ENCODE measurements around the gene DENND1C. TPM values are rescaled to one million over a fixed set of nuclear protein-coding genes. Genes with fewer than 3 reads are reported as not detected.

The DENND1C gene
- total and polyA plus RNA-seq, 2 donors from 2014 or later = 2.6 to 8.2 TPM

DNA sequence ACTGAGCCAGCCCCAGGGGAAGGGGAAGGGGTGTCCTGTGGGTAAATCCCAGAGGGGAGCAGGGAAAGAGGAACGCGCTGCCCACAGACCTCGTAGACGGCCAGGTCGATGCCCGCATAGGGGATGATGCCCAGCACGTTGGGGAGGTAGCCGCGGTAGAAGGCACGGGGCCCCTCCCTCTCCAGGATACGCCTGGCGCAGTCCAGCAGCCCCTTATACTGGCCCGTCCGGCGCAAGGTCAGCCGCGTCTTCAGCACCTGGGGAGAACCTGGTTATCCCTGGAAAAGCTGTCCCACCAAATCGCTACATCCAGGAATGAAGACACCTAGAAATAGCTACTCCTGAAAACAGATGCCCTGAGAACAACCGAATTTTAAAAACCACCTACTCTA is 29.4 kb downstream of the DENND1C start:
- TF ChIP-seq, protein P1, sequence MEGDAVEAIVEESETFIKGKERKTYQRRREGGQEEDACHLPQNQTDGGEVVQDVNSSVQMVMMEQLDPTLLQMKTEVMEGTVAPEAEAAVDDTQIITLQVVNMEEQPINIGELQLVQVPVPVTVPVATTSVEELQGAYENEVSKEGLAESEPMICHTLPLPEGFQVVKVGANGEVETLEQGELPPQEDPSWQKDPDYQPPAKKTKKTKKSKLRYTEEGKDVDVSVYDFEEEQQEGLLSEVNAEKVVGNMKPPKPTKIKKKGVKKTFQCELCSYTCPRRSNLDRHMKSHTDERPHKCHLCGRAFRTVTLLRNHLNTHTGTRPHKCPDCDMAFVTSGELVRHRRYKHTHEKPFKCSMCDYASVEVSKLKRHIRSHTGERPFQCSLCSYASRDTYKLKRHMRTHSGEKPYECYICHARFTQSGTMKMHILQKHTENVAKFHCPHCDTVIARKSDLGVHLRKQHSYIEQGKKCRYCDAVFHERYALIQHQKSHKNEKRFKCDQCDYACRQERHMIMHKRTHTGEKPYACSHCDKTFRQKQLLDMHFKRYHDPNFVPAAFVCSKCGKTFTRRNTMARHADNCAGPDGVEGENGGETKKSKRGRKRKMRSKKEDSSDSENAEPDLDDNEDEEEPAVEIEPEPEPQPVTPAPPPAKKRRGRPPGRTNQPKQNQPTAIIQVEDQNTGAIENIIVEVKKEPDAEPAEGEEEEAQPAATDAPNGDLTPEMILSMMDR (IDR thresholded peaks at IDR 0.05; ENCODE audit: borderline replicate concordance, extremely low read depth, insufficient read depth) = no peak
- Histone ChIP-seq H3K27me3 (ENCODE audit: control insufficient read depth, insufficient read depth, low read length) (no peaks in the 10 kb centered on the region), H3K27ac (ENCODE audit: low read depth in 2 of 2, low read length in 2 of 2) (no peak overlapping the region), H3K36me3 (ENCODE audit: control insufficient read depth in 2 of 3, insufficient read depth in 3 of 3, low read length in 3 of 3) (peaks cover 6 to 24% (median 10%) of the 10 kb centered on the region in 3 donors), H3K9me3 (ENCODE audit: control insufficient read depth in 2 of 3, insufficient read depth in 1 of 3, low read length in 3 of 3) (no peaks in the 10 kb centered on the region), H3K4me1 (ENCODE audit: control insufficient read depth in 2 of 3, insufficient read depth in 2 of 3, low read depth in 1 of 3, low read length in 3 of 3) (no peaks in the 10 kb centered on the region), H3K9ac (ENCODE audit: low read length in 3 of 3) (no peak overlapping the region), H3K4me3 (ENCODE audit: low read length in 3 of 3) (no peak overlapping the region)
- FAIRE-seq (no peak), DNase-seq (no peak)
- intact Hi-C loops (cut with DNase I) = no loop called here

DNA sequence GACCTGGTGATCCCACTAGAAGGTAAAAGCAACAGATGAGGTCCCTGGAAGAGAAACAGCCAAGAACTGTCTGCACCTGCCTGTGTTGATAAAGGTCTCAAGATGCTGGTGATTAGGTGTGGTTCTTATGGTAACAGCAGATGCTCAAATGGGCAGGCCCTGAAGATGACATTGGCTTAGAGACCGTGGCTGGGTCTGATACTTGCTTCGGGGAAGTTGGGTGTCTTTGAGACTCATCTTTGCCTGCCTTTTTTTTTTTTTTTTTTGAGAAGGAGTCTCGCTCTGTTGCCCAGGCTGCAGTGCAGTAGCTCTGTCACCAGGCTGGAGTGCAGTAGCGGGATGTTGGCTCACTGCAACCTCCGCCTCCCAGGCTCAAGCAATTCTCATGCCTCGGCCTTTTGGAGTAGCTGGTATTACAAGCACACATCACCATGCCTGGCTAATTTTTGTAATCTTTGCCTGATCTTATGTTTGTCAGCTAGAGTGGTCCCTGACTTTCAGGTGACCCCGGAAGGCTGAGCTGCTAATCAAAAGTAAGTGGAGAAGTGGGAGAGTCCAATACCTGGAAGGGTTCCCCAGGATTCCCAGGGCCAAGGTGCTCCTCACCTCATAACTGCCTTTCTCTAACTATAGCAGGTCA is 29.9 kb downstream of the DENND1C start:
- FAIRE-seq (no peak), DNase-seq (no peak)
- Histone ChIP-seq H3K4me3 (ENCODE audit: low read length in 3 of 3) (no peak overlapping the region), H3K9me3 (ENCODE audit: control insufficient read depth in 2 of 3, insufficient read depth in 1 of 3, low read length in 3 of 3) (no peaks in the 10 kb centered on the region), H3K9ac (ENCODE audit: low read length in 3 of 3) (no peak overlapping the region), H3K4me1 (ENCODE audit: control insufficient read depth in 2 of 3, insufficient read depth in 2 of 3, low read depth in 1 of 3, low read length in 3 of 3) (no peaks in the 10 kb centered on the region), H3K27me3 (ENCODE audit: control insufficient read depth, insufficient read depth, low read length) (no peaks in the 10 kb centered on the region), H3K36me3 (ENCODE audit: control insufficient read depth in 2 of 3, insufficient read depth in 3 of 3, low read length in 3 of 3) (peaks cover 6 to 24% (median 12%) of the 10 kb centered on the region in 3 donors), H3K27ac (ENCODE audit: low read depth in 2 of 2, low read length in 2 of 2) (no peak overlapping the region)
- intact Hi-C loops (cut with DNase I) = no loop called here
- TF ChIP-seq, protein P1 (IDR thresholded peaks at IDR 0.05; ENCODE audit: borderline replicate concordance, extremely low read depth, insufficient read depth) = no peak

DNA sequence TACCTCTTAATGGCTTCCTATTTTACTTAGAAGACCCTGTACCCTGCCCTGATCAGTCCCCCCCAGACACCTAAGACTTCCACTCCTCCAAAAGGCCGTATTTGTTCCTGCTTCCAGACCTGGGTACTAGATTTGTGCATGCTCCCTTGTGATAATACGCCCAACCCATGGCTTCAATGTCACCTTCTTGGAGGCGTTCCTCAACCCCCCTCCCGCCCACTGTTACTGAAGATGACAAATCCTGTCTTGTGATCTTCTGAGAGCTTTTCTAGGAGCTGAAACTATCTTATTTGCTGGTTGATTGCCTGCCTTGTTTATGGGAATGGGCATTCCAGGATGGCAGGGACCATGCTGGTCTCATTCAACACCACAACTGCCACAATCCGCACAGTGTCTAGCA is 31.4 kb downstream of the DENND1C start:
- Histone ChIP-seq H3K4me1 (ENCODE audit: control insufficient read depth in 2 of 3, insufficient read depth in 2 of 3, low read depth in 1 of 3, low read length in 3 of 3) (no peaks in the 10 kb centered on the region), H3K9ac (ENCODE audit: low read length in 3 of 3) (no peak overlapping the region), H3K9me3 (ENCODE audit: control insufficient read depth in 2 of 3, insufficient read depth in 1 of 3, low read length in 3 of 3) (no peaks in the 10 kb centered on the region), H3K27me3 (ENCODE audit: control insufficient read depth, insufficient read depth, low read length) (no peaks in the 10 kb centered on the region), H3K27ac (ENCODE audit: low read depth in 2 of 2, low read length in 2 of 2) (no peak overlapping the region), H3K4me3 (ENCODE audit: low read length in 3 of 3) (no peak overlapping the region), H3K36me3 (ENCODE audit: control insufficient read depth in 2 of 3, insufficient read depth in 3 of 3, low read length in 3 of 3) (peaks cover 6 to 21% (median 16%) of the 10 kb centered on the region in 3 donors)
- intact Hi-C loops (cut with DNase I) = no loop called here
- FAIRE-seq = no peak
- no peak for DNase-seq
- TF ChIP-seq, protein P1 (IDR thresholded peaks at IDR 0.05; ENCODE audit: borderline replicate concordance, extremely low read depth, insufficient read depth) = no peak

DNA sequence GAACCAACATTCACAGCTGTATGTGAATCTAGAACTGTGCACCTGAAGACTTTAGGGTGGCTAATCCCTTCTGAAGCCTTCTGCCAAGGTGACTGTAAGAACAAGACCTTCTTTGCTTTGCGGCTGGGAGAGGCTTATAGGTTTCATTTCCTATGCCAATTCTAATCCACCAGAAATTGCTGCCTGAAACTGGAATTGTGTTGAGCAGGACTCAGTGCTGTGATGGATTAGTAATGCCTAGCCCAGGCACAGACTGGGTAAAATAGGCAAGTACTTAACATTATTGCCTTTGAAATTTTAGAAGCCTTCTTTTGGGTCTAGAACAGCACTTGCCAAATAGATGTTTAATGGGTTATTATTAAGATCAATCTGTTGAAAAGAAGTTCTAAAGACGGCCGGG is 33.5 kb downstream of the DENND1C start:
- FAIRE-seq = no peak
- H3K4me1 ChIP-seq (ENCODE audit: control insufficient read depth in 2 of 3, insufficient read depth in 2 of 3, low read depth in 1 of 3, low read length in 3 of 3) = no peaks in the 10 kb centered on the region
- TF ChIP-seq, protein P1 (IDR thresholded peaks at IDR 0.05; ENCODE audit: borderline replicate concordance, extremely low read depth, insufficient read depth) = no peak

More for the DNA sequence above, 33.5 kb downstream of the DENND1C start:
- no peak overlapping the region for H3K4me3 ChIP-seq (ENCODE audit: low read length in 3 of 3)
- no peaks in the 10 kb centered on the region for H3K9me3 ChIP-seq (ENCODE audit: control insufficient read depth in 2 of 3, insufficient read depth in 1 of 3, low read length in 3 of 3)
- intact Hi-C loops (cut with DNase I) = no loop called here
- no peaks in the 10 kb centered on the region for H3K27me3 ChIP-seq (ENCODE audit: control insufficient read depth, insufficient read depth, low read length)
- no peak overlapping the region for H3K9ac ChIP-seq (ENCODE audit: low read length in 3 of 3)
- DNase-seq = no peak
- H3K36me3 ChIP-seq (ENCODE audit: control insufficient read depth in 2 of 3, insufficient read depth in 3 of 3, low read length in 3 of 3) = peaks cover 0 to 9% (median 2%) of the 10 kb centered on the region in 3 donors
- no peak overlapping the region for H3K27ac ChIP-seq (ENCODE audit: low read depth in 2 of 2, low read length in 2 of 2)
